Measurements from ENCODE around the gene PUM2. TPM values are rescaled to one million over a fixed set of nuclear protein-coding genes. Genes with fewer than 3 reads are reported as not detected.

The PUM2 gene
- total RNA-seq, 2 experiments from 2014 or later, result 78.4 to 112 TPM

DNA sequence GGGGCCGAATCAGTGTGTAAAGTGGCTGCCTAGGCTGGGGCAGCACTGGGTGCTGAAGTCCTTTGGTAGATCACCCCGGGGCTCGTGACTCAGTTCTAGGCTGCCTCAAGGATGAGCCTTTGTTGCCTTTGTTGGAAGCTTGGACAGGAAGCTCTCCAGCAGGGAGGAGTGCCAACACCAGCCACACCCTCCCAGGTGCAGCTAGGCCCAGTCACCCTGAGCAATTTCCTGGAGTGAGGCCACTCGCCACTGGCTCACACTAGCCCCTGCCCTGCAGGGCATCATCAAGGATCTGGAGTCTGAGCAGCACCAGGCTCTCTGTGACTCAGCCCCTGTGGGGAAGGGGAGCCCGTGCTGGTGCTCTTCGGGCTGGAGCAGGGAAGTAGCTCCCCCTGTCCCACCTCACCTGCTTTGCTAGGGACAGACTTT, 119.0 kb downstream of the PUM2 start:
- intact Hi-C loops (cut with DNase I, micrococcal nuclease), result no loop called here
- POLR2A ChIA-PET, result no interaction called here
- DNase-seq, result no peak
- H3K4me3 Mint-ChIP-seq, result no peak overlapping the region
- H3K27ac Mint-ChIP-seq, result no peak overlapping the region
- ATAC-seq, result peak; percentile 19
- CTCF ChIA-PET, result interaction anchor here (0.6 to 1.5 kb wide), 3 partner anchors 11 to 167 kb away, joined by 3 to 4 read pairs (median 3); no protein-coding TSS in a partner anchor
- no peaks in the 10 kb centered on the region for H3K9me3 Mint-ChIP-seq (ENCODE audit: low read depth)
- H3K36me3 Mint-ChIP-seq (ENCODE audit: low read depth), result no peaks in the 10 kb centered on the region
- no peaks in the 10 kb centered on the region for H3K4me1 Mint-ChIP-seq
- peaks cover 30% of the 10 kb centered on the region for H3K27me3 Mint-ChIP-seq

GRCh38 chr2:20231159-20231558, 119.5 kb downstream of the PUM2 start:
- H3K27ac Mint-ChIP-seq, result no peak overlapping the region
- intact Hi-C loops (cut with DNase I, micrococcal nuclease), result no loop called here
- H3K4me3 Mint-ChIP-seq, result no peak overlapping the region
- ChIA-PET CTCF (interaction anchor here (1.0 to 1.5 kb wide), 2 partner anchors 12 to 32 kb away, joined by 3 to 4 read pairs; no protein-coding TSS in a partner anchor), POLR2A (no interaction called here)
- H3K4me1 Mint-ChIP-seq, result no peaks in the 10 kb centered on the region
- no peaks in the 10 kb centered on the region for H3K9me3 Mint-ChIP-seq (ENCODE audit: low read depth)
- DNase-seq (no peak), ATAC-seq (no peak)
- H3K27me3 Mint-ChIP-seq, result peaks cover 29% of the 10 kb centered on the region
- H3K36me3 Mint-ChIP-seq (ENCODE audit: low read depth), result no peaks in the 10 kb centered on the region

DNA sequence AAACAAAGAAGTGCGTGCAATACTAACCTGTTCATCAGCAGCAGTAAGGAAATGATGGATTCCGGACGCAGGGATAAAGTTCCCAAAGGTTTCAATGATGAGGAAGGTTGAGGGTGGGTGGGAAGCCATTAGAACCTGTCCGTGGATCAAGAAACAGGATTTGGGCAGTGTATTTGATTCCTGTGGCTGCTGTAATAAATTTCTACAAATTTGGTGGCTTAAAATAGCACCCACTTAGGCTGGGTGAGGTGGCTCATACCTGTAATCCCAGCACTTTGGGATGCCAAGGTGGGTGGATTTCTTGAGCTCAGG, 120.6 kb downstream of the PUM2 start:
- no peaks in the 10 kb centered on the region for H3K36me3 Mint-ChIP-seq (ENCODE audit: low read depth)
- ChIA-PET CTCF (no interaction called here), POLR2A (no interaction called here)
- no peaks in the 10 kb centered on the region for H3K9me3 Mint-ChIP-seq (ENCODE audit: low read depth)
- DNase-seq, result no peak
- no peak for ATAC-seq
- no peak overlapping the region for H3K27ac Mint-ChIP-seq
- intact Hi-C loops (cut with DNase I, micrococcal nuclease), result no loop called here
- peaks cover 3% of the 10 kb centered on the region for H3K4me1 Mint-ChIP-seq
- no peak overlapping the region for H3K4me3 Mint-ChIP-seq
- H3K27me3 Mint-ChIP-seq, result peaks cover 34% of the 10 kb centered on the region

GRCh38 chr2:20229322-20230113, 121.1 kb downstream of the PUM2 start:
- H3K27me3 Mint-ChIP-seq, result peaks cover 34% of the 10 kb centered on the region
- H3K36me3 Mint-ChIP-seq (ENCODE audit: low read depth), result no peaks in the 10 kb centered on the region
- ATAC-seq (no peak), DNase-seq (no peak)
- no peak overlapping the region for H3K4me3 Mint-ChIP-seq
- POLR2A ChIA-PET, result no interaction called here
- no peak overlapping the region for H3K27ac Mint-ChIP-seq
- CTCF ChIA-PET, result no interaction called here
- intact Hi-C loops (cut with DNase I, micrococcal nuclease), result loop anchor here in 1 of 2 experiments (5.0 kb wide), 1 partner anchor 92 kb away; no protein-coding TSS in a partner anchor
- H3K4me1 Mint-ChIP-seq, result peaks cover 3% of the 10 kb centered on the region
- H3K9me3 Mint-ChIP-seq (ENCODE audit: low read depth), result no peaks in the 10 kb centered on the region

- Mint-ChIP-seq H3K4me3 (no peak overlapping the region), H3K27ac (no peak overlapping the region), H3K36me3 (ENCODE audit: low read depth) (no peaks in the 10 kb centered on the region), H3K27me3 (peaks cover 36% of the 10 kb centered on the region), H3K9me3 (ENCODE audit: low read depth) (no peaks in the 10 kb centered on the region), H3K4me1 (peaks cover 3% of the 10 kb centered on the region)
- POLR2A ChIA-PET, result no interaction called here
- intact Hi-C loops (cut with DNase I, micrococcal nuclease), result loop anchor here in 1 of 2 experiments (5.0 kb wide), 1 partner anchor 91 kb away; no protein-coding TSS in a partner anchor
- ATAC-seq, result no peak
- CTCF ChIA-PET, result no interaction called here
- DNase-seq, result no peak
Measured at GRCh38 chr2:20227894-20228505, 122.6 kb downstream of the PUM2 start.

- Mint-ChIP-seq H3K4me3 (no peak overlapping the region), H3K9me3 (ENCODE audit: low read depth) (no peaks in the 10 kb centered on the region), H3K36me3 (ENCODE audit: low read depth) (no peaks in the 10 kb centered on the region), H3K27ac (no peak overlapping the region), H3K27me3 (peaks cover 48% of the 10 kb centered on the region), H3K4me1 (peaks cover 3% of the 10 kb centered on the region)
- DNase-seq (no peak), ATAC-seq (no peak)
- intact Hi-C loops (cut with DNase I, micrococcal nuclease), result loop anchor here in 1 of 2 experiments (5.0 kb wide), 1 partner anchor 89 kb away; no protein-coding TSS in a partner anchor
- ChIA-PET POLR2A (no interaction called here), CTCF (interaction anchor here (0.6 to 1.4 kb wide), 4 partner anchors 17 to 717 kb away, joined by 4 read pairs; no protein-coding TSS in a partner anchor)
Measured at GRCh38 chr2:20226152-20226545, 124.5 kb downstream of the PUM2 start.

GRCh38 chr2:20225294-20226151, 125.1 kb downstream of the PUM2 start:
- H3K9me3 Mint-ChIP-seq (ENCODE audit: low read depth), result no peaks in the 10 kb centered on the region
- peaks cover 48% of the 10 kb centered on the region for H3K27me3 Mint-ChIP-seq
- ChIA-PET CTCF (interaction anchor here (0.5 to 1.4 kb wide), 10 partner anchors 17 to 716 kb away, joined by 3 to 4 read pairs (median 4); no protein-coding TSS in a partner anchor), POLR2A (no interaction called here)
- intact Hi-C loops (cut with DNase I, micrococcal nuclease), result loop anchor here (2.0 to 5.0 kb wide), 3 partner anchors 88 to 119 kb away; no protein-coding TSS in a partner anchor
- peaks cover 3% of the 10 kb centered on the region for H3K4me1 Mint-ChIP-seq
- ATAC-seq (peak; percentile 83), DNase-seq (peak; percentile 66)
- H3K27ac Mint-ChIP-seq, result no peak overlapping the region
- H3K4me3 Mint-ChIP-seq, result peak overlapping the region; percentile 35
- no peaks in the 10 kb centered on the region for H3K36me3 Mint-ChIP-seq (ENCODE audit: low read depth)

- ChIA-PET CTCF (interaction anchor here (0.5 to 1.4 kb wide), 5 partner anchors 19 to 186 kb away, joined by 3 to 4 read pairs (median 4); no protein-coding TSS in a partner anchor), POLR2A (no interaction called here)
- H3K4me3 Mint-ChIP-seq, result peak within 1 kb of the TSS; percentile 35
- H3K9me3 Mint-ChIP-seq (ENCODE audit: low read depth), result no peaks in the 10 kb centered on the region
- no peaks in the 10 kb centered on the region for H3K36me3 Mint-ChIP-seq (ENCODE audit: low read depth)
- peaks cover 3% of the 10 kb centered on the region for H3K4me1 Mint-ChIP-seq
- DNase-seq (peak; percentile 20), ATAC-seq (peak; percentile 46)
- no peak within 1 kb of the TSS for H3K27ac Mint-ChIP-seq
- intact Hi-C loops (cut with DNase I, micrococcal nuclease), result loop anchor here (2.0 to 5.0 kb wide), 3 partner anchors 88 to 118 kb away; no protein-coding TSS in a partner anchor
- H3K27me3 Mint-ChIP-seq, result peaks cover 50% of the 10 kb centered on the region
Measured at GRCh38 chr2:20224716-20225293, 125.8 kb downstream of the PUM2 start, which contains the start of gene SDC1. TSS of gene SDC1 (minus strand) at chr2:20225130. CDS start at chr2:20224867, 263 bp downstream.

DNA sequence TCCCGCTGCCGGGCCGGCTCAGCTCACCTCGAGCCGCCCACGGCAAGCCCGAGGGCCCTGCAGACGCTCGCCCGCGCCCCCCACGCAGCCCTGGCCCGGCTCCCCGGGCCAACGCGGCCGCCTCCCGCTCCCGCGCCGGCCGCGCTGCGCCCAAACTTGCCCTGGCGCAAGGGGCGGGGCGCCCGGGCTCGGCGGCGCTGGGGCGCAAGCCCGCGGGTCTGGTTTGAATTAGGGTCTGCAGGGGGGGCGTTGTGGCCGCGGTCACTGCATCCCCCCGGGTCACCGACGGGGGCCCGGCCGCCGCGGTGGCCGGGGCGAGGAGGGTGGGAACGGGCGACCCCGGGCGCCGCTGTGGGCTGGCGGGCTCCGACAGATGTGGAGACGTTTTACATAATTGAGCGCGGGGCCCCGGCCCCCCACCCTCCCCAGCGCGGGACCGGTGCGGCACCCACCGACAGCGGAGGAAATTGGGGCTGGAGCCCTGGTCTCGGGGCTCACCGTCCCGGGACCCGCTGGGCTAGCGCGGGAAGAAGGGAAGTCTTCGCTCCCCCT, 126.4 kb downstream of the PUM2 start:
- DNase-seq (no peak), ATAC-seq (no peak)
- intact Hi-C loops (cut with DNase I, micrococcal nuclease), result loop anchor here in 1 of 2 experiments (2.0 kb wide), 2 partner anchors 89 to 117 kb away; no protein-coding TSS in a partner anchor
- H3K4me1 Mint-ChIP-seq, result peaks cover 3% of the 10 kb centered on the region
- no peaks in the 10 kb centered on the region for H3K36me3 Mint-ChIP-seq (ENCODE audit: low read depth)
- H3K4me3 Mint-ChIP-seq, result no peak overlapping the region
- POLR2A ChIA-PET, result no interaction called here
- H3K9me3 Mint-ChIP-seq (ENCODE audit: low read depth), result no peaks in the 10 kb centered on the region
- CTCF ChIA-PET, result interaction anchor here (0.7 kb wide), 1 partner anchor 19 kb away, joined by 3 read pairs; no protein-coding TSS in a partner anchor
- H3K27me3 Mint-ChIP-seq, result peaks cover 47% of the 10 kb centered on the region
- H3K27ac Mint-ChIP-seq, result no peak overlapping the region

GRCh38 chr2:20223407-20224163, 127.1 kb downstream of the PUM2 start:
- POLR2A ChIA-PET, result interaction anchor here (0.5 kb wide), 1 partner anchor 91 kb away, joined by 4 read pairs; no protein-coding TSS in a partner anchor
- Mint-ChIP-seq H3K27ac (no peak overlapping the region), H3K36me3 (ENCODE audit: low read depth) (no peaks in the 10 kb centered on the region), H3K4me3 (peak overlapping the region; percentile 30), H3K4me1 (peaks cover 3% of the 10 kb centered on the region), H3K27me3 (peaks cover 45% of the 10 kb centered on the region), H3K9me3 (ENCODE audit: low read depth) (no peaks in the 10 kb centered on the region)
- CTCF ChIA-PET, result interaction anchor here (0.6 to 0.7 kb wide), 2 partner anchors 19 to 90 kb away, joined by 3 read pairs; no protein-coding TSS in a partner anchor
- intact Hi-C loops (cut with DNase I, micrococcal nuclease), result loop anchor here in 1 of 2 experiments (2.0 kb wide), 2 partner anchors 89 to 117 kb away; no protein-coding TSS in a partner anchor
- peak; percentile 22 for ATAC-seq
- DNase-seq, result peak; percentile 24
